ENCODE data around the gene PNLIPRP2.

The PNLIPRP2 gene

GRCh38 chr10:116620423-116621400 lies at the start of gene PNLIPRP2:
TSS of gene PNLIPRP2 (plus strand) at chr10:116620953.
- no peak for DNase-seq (ENCODE audit: low read depth)

DNA sequence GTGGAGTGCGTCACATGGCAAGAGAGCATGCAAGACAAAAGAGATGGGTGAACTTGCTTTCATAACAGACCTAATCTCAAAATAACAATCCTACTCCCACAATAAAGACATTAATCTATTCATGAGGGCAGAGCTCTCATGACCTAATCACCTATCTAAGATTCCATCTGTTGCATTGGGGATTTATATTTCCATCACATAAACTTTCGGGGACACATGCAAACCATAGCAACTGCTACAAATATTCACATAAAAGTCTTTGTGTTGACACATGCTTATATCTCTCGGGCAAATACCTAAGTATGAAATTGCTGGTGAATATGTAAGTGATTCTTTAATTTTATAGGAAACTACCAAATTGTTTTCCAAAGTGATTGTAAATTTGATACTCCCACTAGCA lies 46.0 kb upstream of the PNLIPRP2 start:
- no peak for DNase-seq (ENCODE audit: low read depth)

DNA sequence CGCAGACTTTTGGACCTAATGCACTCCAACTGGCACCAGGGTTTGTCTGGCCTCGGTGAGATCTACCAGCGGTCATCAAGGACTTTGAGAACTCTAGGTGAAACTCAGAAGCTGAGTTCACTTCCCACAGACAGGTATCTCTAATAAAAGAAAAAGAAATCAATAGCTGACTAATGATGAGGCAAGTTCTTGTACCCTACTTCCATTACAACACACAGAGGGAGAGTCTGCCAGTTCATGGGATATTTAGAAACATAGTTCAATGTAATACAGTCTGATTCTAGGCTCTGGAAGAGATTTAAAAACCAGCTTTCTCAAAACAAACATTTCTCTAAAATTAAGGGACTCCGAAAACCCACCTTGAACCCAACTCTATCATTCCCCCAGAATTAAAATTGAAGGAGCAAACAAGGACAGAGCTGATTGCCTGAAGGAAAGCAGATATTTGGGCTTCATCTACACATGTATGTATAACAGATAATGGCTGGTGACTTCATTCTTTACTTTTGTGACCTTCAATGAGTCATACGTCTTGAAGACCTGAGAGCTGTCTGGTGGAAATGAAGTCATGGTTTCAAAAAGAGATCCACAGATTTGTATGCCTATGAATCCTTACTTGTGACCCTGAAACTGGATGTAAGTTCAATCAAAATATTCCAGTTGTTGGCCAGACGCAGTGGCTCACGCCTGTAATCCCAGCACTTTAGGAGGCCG lies 32.7 kb upstream of the PNLIPRP2 start:
- DNase-seq (ENCODE audit: low read depth) = no peak

- no peak for DNase-seq (ENCODE audit: low read depth)
Measured at GRCh38 chr10:116588995-116589394, 31.8 kb upstream of the PNLIPRP2 start.

DNA sequence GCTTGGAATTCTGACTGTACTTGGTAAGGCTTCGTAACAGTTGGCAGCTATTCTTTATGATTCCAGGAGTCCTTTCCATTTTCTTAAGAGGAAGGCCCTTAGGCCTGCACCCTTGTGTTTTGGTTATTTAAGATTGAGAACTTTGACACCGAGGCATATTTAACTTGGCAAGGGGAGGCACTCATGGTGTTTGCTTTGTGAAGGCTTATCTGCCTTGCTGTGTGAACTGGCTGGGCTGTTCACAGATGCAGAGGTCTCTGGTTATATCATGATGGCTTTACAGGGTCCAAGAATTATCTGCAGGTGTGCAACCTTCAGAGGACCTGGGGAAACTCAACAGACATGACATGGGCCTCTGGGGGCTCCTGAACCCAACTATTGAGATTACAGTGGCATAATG lies 30.8 kb upstream of the PNLIPRP2 start:
- no peak for DNase-seq (ENCODE audit: low read depth)

DNA sequence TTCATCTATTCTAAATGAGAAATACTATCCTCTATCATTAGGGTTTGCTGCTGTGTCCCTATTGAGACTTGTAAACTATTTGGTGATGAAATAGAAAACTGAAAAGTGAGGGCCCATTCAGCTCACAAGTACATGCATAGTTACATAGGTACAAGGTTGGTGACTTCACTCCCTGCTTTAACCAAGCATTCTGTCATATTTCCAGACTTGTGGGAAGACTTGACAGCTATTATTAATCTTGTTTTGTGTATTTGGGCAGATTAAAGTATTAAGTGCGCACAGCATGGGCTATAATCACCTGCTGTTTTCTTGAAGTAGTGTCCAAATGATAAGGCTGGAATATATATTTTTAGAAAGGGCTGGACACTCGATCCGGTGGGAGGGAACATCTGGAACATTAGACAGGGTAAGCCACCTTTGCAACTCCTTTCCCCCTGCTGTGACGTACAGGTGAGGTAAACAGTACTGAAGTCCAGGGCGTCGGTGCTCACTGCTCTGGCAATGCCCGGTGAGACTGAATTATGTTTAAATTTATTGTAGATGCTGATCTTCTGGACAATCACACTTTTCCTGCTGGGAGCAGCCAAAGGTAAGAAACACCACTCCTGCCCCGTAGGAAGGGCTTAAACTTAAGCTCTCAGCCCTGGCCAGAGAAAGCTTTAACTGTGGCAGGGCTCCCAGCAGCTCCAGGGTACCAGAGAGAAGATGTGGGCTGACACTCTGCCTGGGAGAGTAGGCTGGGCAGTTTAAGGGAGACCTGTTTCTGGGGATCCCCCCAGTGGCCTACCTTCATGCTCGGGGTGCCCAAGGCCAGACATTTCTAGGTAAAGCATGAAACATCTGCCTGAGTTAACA lies 29.9 kb upstream of the PNLIPRP2 start, which contains the start of gene PNLIPRP1:
PNLIPRP1 (plus strand) TSS at position 370 of the 855 bp plus-strand sequence; CDS start at position 541, 171 bp downstream.
- DNase-seq (ENCODE audit: low read depth) = no peak

- no peak for DNase-seq (ENCODE audit: low read depth)
Measured at GRCh38 chr10:116593139-116593740, 27.5 kb upstream of the PNLIPRP2 start.

DNA sequence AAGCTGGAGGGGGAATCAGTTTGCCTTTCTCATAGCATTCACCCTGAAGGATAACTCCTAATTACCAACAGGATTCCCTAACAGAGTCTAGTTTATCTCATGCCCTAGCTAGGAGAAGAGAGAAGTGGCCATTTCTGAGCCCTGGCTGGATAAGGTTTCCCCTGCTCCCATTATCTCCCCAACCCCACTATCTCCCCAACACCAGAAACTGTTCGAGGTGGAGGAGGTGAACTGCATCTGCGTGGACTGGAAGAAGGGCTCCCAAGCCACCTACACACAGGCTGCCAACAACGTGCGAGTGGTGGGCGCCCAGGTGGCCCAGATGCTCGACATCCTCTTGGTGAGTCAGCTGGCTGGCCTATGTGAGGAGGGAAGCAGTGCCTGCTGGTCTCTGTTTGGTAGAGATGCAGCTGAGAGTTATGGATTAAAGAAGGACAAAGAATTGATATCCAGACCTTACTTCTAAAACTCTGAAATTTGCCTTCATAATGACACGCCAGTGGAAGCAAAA lies 26.2 kb upstream of the PNLIPRP2 start:
- DNase-seq (ENCODE audit: low read depth) = no peak

GRCh38 chr10:116596062-116596461 lies 24.7 kb upstream of the PNLIPRP2 start:
- DNase-seq (ENCODE audit: low read depth) = no peak

DNA sequence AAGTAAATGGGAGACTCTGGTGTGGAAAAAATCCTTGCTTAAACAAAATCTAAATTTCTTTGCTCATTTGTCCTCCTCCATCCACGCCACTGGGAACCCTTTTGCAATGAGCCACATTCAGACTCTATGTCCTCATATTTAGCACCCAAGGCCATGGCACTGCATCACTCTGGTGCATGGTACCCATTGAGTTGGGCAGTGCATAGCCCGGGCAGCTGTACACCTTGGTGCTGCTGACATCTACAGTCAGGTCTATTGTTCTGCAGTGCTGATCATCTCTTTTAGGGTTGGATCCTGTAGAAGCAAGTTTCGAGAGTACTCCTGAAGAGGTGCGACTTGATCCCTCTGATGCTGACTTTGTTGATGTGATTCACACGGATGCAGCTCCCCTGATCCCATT lies 23.2 kb upstream of the PNLIPRP2 start:
- DNase-seq (ENCODE audit: low read depth) = no peak

DNA sequence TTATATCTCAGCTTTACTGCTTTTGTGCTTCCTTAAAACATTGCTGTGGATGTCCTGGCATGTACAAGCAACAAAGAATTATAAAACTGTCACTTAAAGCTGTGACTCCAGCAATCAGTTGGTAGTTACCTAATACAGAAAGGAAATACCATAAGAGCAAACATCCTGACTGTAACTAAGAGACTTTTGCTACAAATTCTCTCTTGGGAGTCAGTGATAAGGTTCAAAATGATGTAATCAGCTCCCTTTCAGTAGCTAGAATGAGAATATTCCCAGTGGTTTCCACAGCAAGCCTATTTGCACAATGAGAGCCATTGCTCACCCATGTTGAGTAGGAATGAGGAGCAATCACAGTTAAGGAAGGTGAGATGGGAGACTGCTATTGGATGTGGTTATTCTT lies 22.4 kb upstream of the PNLIPRP2 start:
- DNase-seq (ENCODE audit: low read depth) = no peak

- DNase-seq (ENCODE audit: low read depth) = no peak
Measured at GRCh38 chr10:116599991-116600390, 20.8 kb upstream of the PNLIPRP2 start.

GRCh38 chr10:116602648-116603400 lies 17.9 kb upstream of the PNLIPRP2 start:
- no peak for DNase-seq (ENCODE audit: low read depth)

GRCh38 chr10:116606061-116606483 lies 14.7 kb upstream of the PNLIPRP2 start:
- no peak for DNase-seq (ENCODE audit: low read depth)

GRCh38 chr10:116607336-116607735 lies 13.4 kb upstream of the PNLIPRP2 start:
- no peak for DNase-seq (ENCODE audit: low read depth)

GRCh38 chr10:116608686-116609594 lies 11.8 kb upstream of the PNLIPRP2 start:
- DNase-seq (ENCODE audit: low read depth) = no peak

DNA sequence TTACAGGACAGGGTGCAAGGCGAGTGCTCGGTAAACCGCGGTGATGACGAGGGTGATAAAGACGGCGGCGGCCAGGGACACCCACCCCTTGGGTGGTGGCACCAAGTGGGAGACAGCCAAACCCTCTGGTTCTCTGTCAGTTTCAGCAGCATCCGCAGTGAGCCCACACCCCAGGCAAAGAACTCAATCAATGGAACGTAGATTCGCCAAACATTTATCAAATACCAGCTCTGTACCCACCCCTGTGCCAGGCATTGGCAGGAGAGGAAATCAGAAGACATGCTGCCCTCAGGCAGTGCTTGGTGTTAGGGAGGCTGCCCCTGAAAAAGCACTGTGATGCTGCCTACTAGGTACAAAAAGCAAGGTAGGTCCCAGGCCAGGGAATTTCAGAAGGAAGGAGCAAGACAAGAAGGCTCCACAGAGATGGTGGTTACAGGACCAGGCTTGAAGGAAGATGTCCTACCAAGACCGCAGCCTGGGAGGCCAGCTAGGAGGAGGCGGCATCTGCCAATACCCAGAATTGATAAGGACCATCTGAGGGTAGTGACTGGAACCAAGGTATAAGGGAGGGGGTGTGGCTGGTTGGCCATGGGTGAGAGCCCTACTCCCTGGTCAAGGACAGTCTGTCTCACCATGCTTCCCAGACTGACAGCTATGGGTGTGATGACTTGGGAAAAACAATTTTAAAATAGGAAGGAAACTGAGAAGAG lies 10.2 kb upstream of the PNLIPRP2 start:
- DNase-seq (ENCODE audit: low read depth) = no peak

DNA sequence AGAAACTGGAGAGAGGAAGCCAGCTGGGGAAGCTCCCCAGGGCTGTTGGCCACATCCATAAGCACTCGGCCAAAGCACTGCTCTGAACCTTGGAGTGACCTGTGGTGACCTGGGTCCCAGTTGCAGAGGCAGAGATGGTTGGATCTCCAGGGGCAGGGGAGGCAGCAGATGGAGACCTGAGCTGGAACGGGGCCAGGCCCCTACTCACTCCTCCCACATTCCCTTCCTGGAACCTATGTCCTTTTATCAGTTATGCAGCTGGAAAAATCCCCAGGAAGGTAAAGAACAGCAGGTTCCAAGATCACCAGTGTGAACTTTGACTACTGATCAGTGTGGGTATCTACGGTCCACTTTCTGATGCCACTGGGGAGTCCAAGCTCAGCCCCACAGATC lies 9.6 kb upstream of the PNLIPRP2 start:
- no peak for DNase-seq (ENCODE audit: low read depth)
